ENCODE measurements around the gene CRAMP1.
A peak's percentile ranks its signal among the peaks of the same experiment; 100 is the strongest.
"Not testable (repeated sequence)": the region's sequence is repeated elsewhere in the genome, so short reads cannot be mapped to it uniquely, and the experiment has no call there.

Gene CRAMP1

GRCh38 chr16:1590930-1591705 is 21.0 kb upstream of the CRAMP1 start:
- in situ Hi-C loops (cut with MboI; ENCODE audit: low pct_unique_long_range_greater_than_20kb, low sequenced_read_pairs) = no loop called here

GRCh38 chr16:1592446-1592845 is 19.7 kb upstream of the CRAMP1 start:
- DNase-seq = no peak
- in situ Hi-C loops (cut with MboI; ENCODE audit: low pct_unique_long_range_greater_than_20kb, low sequenced_read_pairs) = no loop called here

More at GRCh38 chr16:1590930-1591705, 21.0 kb upstream of the CRAMP1 start:
- DNase-seq = no peak

- DNase-seq; in situ Hi-C loops (cut with MboI; ENCODE audit: low pct_unique_long_range_greater_than_20kb, low sequenced_read_pairs): not testable (repeated sequence)
These were observed 16.6 kb upstream of the CRAMP1 start for GRCh38 chr16:1595511-1595910.

- in situ Hi-C loops (cut with MboI; ENCODE audit: low pct_unique_long_range_greater_than_20kb, low sequenced_read_pairs) = no loop called here
- no peak for DNase-seq
These were observed 15.6 kb upstream of the CRAMP1 start for GRCh38 chr16:1596516-1596915.

- in situ Hi-C loops (cut with MboI; ENCODE audit: low pct_unique_long_range_greater_than_20kb, low sequenced_read_pairs) = no loop called here
- no peak for DNase-seq
These were observed 15.0 kb upstream of the CRAMP1 start for GRCh38 chr16:1597154-1597553.

GRCh38 chr16:1601031-1601430 is 11.1 kb upstream of the CRAMP1 start:
- no peak for DNase-seq
- in situ Hi-C loops (cut with MboI; ENCODE audit: low pct_unique_long_range_greater_than_20kb, low sequenced_read_pairs) = no loop called here

GRCh38 chr16:1601489-1601888 is 10.7 kb upstream of the CRAMP1 start:
- DNase-seq = no peak
- in situ Hi-C loops (cut with MboI; ENCODE audit: low pct_unique_long_range_greater_than_20kb, low sequenced_read_pairs) = no loop called here

GRCh38 chr16:1602285-1602684 is 9.9 kb upstream of the CRAMP1 start:
- no peak for DNase-seq
- in situ Hi-C loops (cut with MboI; ENCODE audit: low pct_unique_long_range_greater_than_20kb, low sequenced_read_pairs) = no loop called here

- DNase-seq = no peak
- in situ Hi-C loops (cut with MboI; ENCODE audit: low pct_unique_long_range_greater_than_20kb, low sequenced_read_pairs) = no loop called here
These were observed 5.4 kb upstream of the CRAMP1 start for GRCh38 chr16:1606774-1607173.

GRCh38 chr16:1607971-1608370 is 4.2 kb upstream of the CRAMP1 start:
- peak; percentile 25 for DNase-seq
- in situ Hi-C loops (cut with MboI; ENCODE audit: low pct_unique_long_range_greater_than_20kb, low sequenced_read_pairs) = no loop called here

- in situ Hi-C loops (cut with MboI; ENCODE audit: low pct_unique_long_range_greater_than_20kb, low sequenced_read_pairs) = no loop called here
- DNase-seq = peak; percentile 90
These were observed 1.9 kb upstream of the CRAMP1 start for GRCh38 chr16:1610071-1610898.

- DNase-seq = no peak
- in situ Hi-C loops (cut with MboI; ENCODE audit: low pct_unique_long_range_greater_than_20kb, low sequenced_read_pairs) = no loop called here
These were observed 1.1 kb upstream of the CRAMP1 start for GRCh38 chr16:1610899-1611632.

- DNase-seq = peak; percentile 33
- in situ Hi-C loops (cut with MboI; ENCODE audit: low pct_unique_long_range_greater_than_20kb, low sequenced_read_pairs) = no loop called here
These were observed 1.1 kb downstream of the CRAMP1 start for GRCh38 chr16:1613211-1613622.

GRCh38 chr16:1613728-1614455 is 1.7 kb downstream of the CRAMP1 start:
- no peak for DNase-seq
- in situ Hi-C loops (cut with MboI; ENCODE audit: low pct_unique_long_range_greater_than_20kb, low sequenced_read_pairs) = no loop called here

GRCh38 chr16:1614456-1615102 is 2.4 kb downstream of the CRAMP1 start:
- in situ Hi-C loops (cut with MboI; ENCODE audit: low pct_unique_long_range_greater_than_20kb, low sequenced_read_pairs) = no loop called here
- peak; percentile 26 for DNase-seq

- no peak for DNase-seq
- in situ Hi-C loops (cut with MboI; ENCODE audit: low pct_unique_long_range_greater_than_20kb, low sequenced_read_pairs) = no loop called here
These were observed 3.6 kb downstream of the CRAMP1 start for GRCh38 chr16:1615761-1616160.

GRCh38 chr16:1619976-1620375 is 7.8 kb downstream of the CRAMP1 start:
- no peak for DNase-seq
- in situ Hi-C loops (cut with MboI; ENCODE audit: low pct_unique_long_range_greater_than_20kb, low sequenced_read_pairs) = no loop called here

- in situ Hi-C loops (cut with MboI; ENCODE audit: low pct_unique_long_range_greater_than_20kb, low sequenced_read_pairs) = no loop called here
- DNase-seq = no peak
These were observed 8.2 kb downstream of the CRAMP1 start for GRCh38 chr16:1620391-1620790.

- DNase-seq = no peak
- in situ Hi-C loops (cut with MboI; ENCODE audit: low pct_unique_long_range_greater_than_20kb, low sequenced_read_pairs) = no loop called here
These were observed 9.7 kb downstream of the CRAMP1 start for GRCh38 chr16:1621851-1622250.
